ENCODE data around the gene ALLC.

ALLC gene

DNA sequence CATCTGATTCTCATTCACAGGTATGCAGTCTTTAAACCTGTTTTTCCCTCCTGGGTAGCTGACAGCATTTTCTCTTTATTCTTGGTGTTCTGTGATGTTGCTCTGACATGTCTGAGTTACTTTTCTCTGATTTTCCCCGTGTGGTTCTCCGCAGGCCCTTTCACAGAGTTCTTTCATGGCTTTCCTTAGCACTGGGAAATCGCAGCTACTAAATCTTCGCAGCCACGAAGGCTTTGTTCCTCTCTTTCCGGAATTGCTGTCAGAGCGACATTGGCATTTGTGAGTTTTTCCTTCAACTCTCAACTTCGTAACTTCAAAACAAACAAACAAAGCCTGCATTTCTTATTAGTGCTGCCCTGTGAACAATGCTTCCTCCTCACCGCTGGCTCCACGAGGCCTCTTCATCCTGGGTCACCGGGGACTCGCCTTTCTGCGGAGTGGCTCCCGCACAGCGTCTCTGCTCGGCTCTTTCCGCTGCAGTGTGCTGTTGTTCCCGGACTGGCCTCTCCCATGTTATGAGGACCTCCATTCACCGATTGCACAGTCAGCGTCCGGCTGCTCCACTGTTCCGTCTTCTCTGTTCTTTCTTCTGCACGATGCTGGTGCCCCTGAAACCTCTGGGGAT, 47.0 kb upstream of the ALLC start:
- Histone ChIP-seq H2AFZ (ENCODE audit: low read depth, low read length, severe bottlenecking) (no peak overlapping the region), H3K4me3 (ENCODE audit: insufficient read depth, low read length, poor library complexity, severe bottlenecking) (no peak overlapping the region), H3K9ac (ENCODE audit: low read length) (no peak overlapping the region), H3K79me2 (ENCODE audit: insufficient read depth, low read length) (no peaks in the 10 kb centered on the region), H3K9me3 (ENCODE audit: insufficient read depth, low read length) (no peaks in the 10 kb centered on the region), H3F3A (ENCODE audit: insufficient read depth) (no peaks in the 10 kb centered on the region), H4K20me1 (ENCODE audit: low read depth, low read length) (no peaks in the 10 kb centered on the region), H3K36me3 (ENCODE audit: low read length) (no peaks in the 10 kb centered on the region), H3K27me3 (ENCODE audit: low read length) (no peaks in the 10 kb centered on the region), H3K4me2 (ENCODE audit: low read depth, low read length, poor library complexity, severe bottlenecking) (no peak overlapping the region), H3K27ac (ENCODE audit: low read depth, low read length) (peak overlapping the region; percentile 59; the same call in 1 of the 2 replicates), H3K9me2 (replicated peaks; ENCODE audit: insufficient read depth, low read length) (no peaks in the 10 kb centered on the region)
- TF ChIP-seq, protein P1, sequence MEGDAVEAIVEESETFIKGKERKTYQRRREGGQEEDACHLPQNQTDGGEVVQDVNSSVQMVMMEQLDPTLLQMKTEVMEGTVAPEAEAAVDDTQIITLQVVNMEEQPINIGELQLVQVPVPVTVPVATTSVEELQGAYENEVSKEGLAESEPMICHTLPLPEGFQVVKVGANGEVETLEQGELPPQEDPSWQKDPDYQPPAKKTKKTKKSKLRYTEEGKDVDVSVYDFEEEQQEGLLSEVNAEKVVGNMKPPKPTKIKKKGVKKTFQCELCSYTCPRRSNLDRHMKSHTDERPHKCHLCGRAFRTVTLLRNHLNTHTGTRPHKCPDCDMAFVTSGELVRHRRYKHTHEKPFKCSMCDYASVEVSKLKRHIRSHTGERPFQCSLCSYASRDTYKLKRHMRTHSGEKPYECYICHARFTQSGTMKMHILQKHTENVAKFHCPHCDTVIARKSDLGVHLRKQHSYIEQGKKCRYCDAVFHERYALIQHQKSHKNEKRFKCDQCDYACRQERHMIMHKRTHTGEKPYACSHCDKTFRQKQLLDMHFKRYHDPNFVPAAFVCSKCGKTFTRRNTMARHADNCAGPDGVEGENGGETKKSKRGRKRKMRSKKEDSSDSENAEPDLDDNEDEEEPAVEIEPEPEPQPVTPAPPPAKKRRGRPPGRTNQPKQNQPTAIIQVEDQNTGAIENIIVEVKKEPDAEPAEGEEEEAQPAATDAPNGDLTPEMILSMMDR (IDR thresholded peaks at IDR 0.05; ENCODE audit: insufficient read depth, low read length, poor library complexity, severe bottlenecking) = no peak
- no peak for TF ChIP-seq EZH2phosphoT487 (conservative IDR thresholded peaks at IDR 0.05; ENCODE audit: low read length)

GRCh38 chr2:3611589-3611988, 46.4 kb upstream of the ALLC start:
- no peak overlapping the region for H3K9ac ChIP-seq (ENCODE audit: low read length)
- H3K27ac ChIP-seq (ENCODE audit: low read depth, low read length) = no peak overlapping the region
- no peaks in the 10 kb centered on the region for H3K79me2 ChIP-seq (ENCODE audit: insufficient read depth, low read length)
- H4K20me1 ChIP-seq (ENCODE audit: low read depth, low read length) = no peaks in the 10 kb centered on the region
- H2AFZ ChIP-seq (ENCODE audit: low read depth, low read length, severe bottlenecking) = no peak overlapping the region
- no peaks in the 10 kb centered on the region for H3K27me3 ChIP-seq (ENCODE audit: low read length)
- no peaks in the 10 kb centered on the region for H3K9me2 ChIP-seq (replicated peaks; ENCODE audit: insufficient read depth, low read length)
- no peak for TF ChIP-seq EZH2phosphoT487 (conservative IDR thresholded peaks at IDR 0.05; ENCODE audit: low read length)
- TF ChIP-seq, protein P1 (IDR thresholded peaks at IDR 0.05; ENCODE audit: insufficient read depth, low read length, poor library complexity, severe bottlenecking) = no peak
- no peaks in the 10 kb centered on the region for H3K36me3 ChIP-seq (ENCODE audit: low read length)
- no peak overlapping the region for H3K4me2 ChIP-seq (ENCODE audit: low read depth, low read length, poor library complexity, severe bottlenecking)
- no peaks in the 10 kb centered on the region for H3F3A ChIP-seq (ENCODE audit: insufficient read depth)
- H3K4me3 ChIP-seq (ENCODE audit: insufficient read depth, low read length, poor library complexity, severe bottlenecking) = no peak overlapping the region
- H3K9me3 ChIP-seq (ENCODE audit: insufficient read depth, low read length) = no peaks in the 10 kb centered on the region

- no peaks in the 10 kb centered on the region for H4K20me1 ChIP-seq (ENCODE audit: low read depth, low read length)
- H3K9ac ChIP-seq (ENCODE audit: low read length) = no peak overlapping the region
- no peaks in the 10 kb centered on the region for H3K9me2 ChIP-seq (replicated peaks; ENCODE audit: insufficient read depth, low read length)
- H3K36me3 ChIP-seq (ENCODE audit: low read length) = no peaks in the 10 kb centered on the region
- no peaks in the 10 kb centered on the region for H3K79me2 ChIP-seq (ENCODE audit: insufficient read depth, low read length)
- no peak overlapping the region for H3K27ac ChIP-seq (ENCODE audit: low read depth, low read length)
- H3K9me3 ChIP-seq (ENCODE audit: insufficient read depth, low read length) = no peaks in the 10 kb centered on the region
- H3K27me3 ChIP-seq (ENCODE audit: low read length) = no peaks in the 10 kb centered on the region
- H3F3A ChIP-seq (ENCODE audit: insufficient read depth) = no peaks in the 10 kb centered on the region
- no peak overlapping the region for H3K4me2 ChIP-seq (ENCODE audit: low read depth, low read length, poor library complexity, severe bottlenecking)
- no peak overlapping the region for H3K4me3 ChIP-seq (ENCODE audit: insufficient read depth, low read length, poor library complexity, severe bottlenecking)
- no peak overlapping the region for H2AFZ ChIP-seq (ENCODE audit: low read depth, low read length, severe bottlenecking)
- TF ChIP-seq EZH2phosphoT487 (conservative IDR thresholded peaks at IDR 0.05; ENCODE audit: low read length) = no peak
- TF ChIP-seq, protein P1 (IDR thresholded peaks at IDR 0.05; ENCODE audit: insufficient read depth, low read length, poor library complexity, severe bottlenecking) = no peak
Measured at GRCh38 chr2:3612639-3613523, 45.1 kb upstream of the ALLC start.
